ENCODE measurements around the gene POLD3.

The POLD3 gene

GRCh38 chr11:74663315-74663714 lies 70.9 kb downstream of the POLD3 start:
- no peak overlapping the region for H3K27ac ChIP-seq
- TF ChIP-seq CTCF (conservative IDR thresholded peaks at IDR 0.05), result no peak
- no peak for TF ChIP-seq ZFX (IDR thresholded peaks at IDR 0.05)

GRCh38 chr11:74669211-74670160 lies 77.1 kb downstream of the POLD3 start:
- no peak for TF ChIP-seq CTCF (conservative IDR thresholded peaks at IDR 0.05)
- no peak for TF ChIP-seq ZFX (IDR thresholded peaks at IDR 0.05)
- H3K27ac ChIP-seq, result no peak overlapping the region

GRCh38 chr11:74670171-74670570 lies 77.8 kb downstream of the POLD3 start:
- TF ChIP-seq ZFX (IDR thresholded peaks at IDR 0.05) (no peak), CTCF (conservative IDR thresholded peaks at IDR 0.05) (no peak)
- H3K27ac ChIP-seq, result no peak overlapping the region

- no peak overlapping the region for H3K27ac ChIP-seq
- no peak for TF ChIP-seq ZFX (IDR thresholded peaks at IDR 0.05)
- no peak for TF ChIP-seq CTCF (conservative IDR thresholded peaks at IDR 0.05)
These were observed 79.3 kb downstream of the POLD3 start for GRCh38 chr11:74671520-74672196.

- TF ChIP-seq CTCF (conservative IDR thresholded peaks at IDR 0.05), result no peak
- TF ChIP-seq ZFX (IDR thresholded peaks at IDR 0.05), result no peak
- no peak overlapping the region for H3K27ac ChIP-seq
These were observed 80.1 kb downstream of the POLD3 start for GRCh38 chr11:74672332-74672955.

GRCh38 chr11:74672956-74673692 lies 80.7 kb downstream of the POLD3 start:
- H3K27ac ChIP-seq, result no peak overlapping the region
- TF ChIP-seq ZFX (IDR thresholded peaks at IDR 0.05), result no peak
- TF ChIP-seq CTCF (conservative IDR thresholded peaks at IDR 0.05), result no peak

Measured in C4-2B (cell line).